CD4-positive, alpha-beta T cell (primary cell): ENCODE data around the gene TXNDC2. TPM values are rescaled to one million over a fixed set of nuclear protein-coding genes. Genes with fewer than 3 reads are reported as not detected.

Source experiments
- ATAC-seq: fragments of 200-7000 bp; cut with Tn5 transposase; one replicate; pipeline ENCODE4 v1.10.0; 2022; ENCODE audit warnings: mild to moderate bottlenecking; ENCODE audit not compliant: poor library complexity
- CTCF ChIA-PET: fragments of 350-600 bp; sonication (Branson Sonifier 250); formaldehyde crosslinking; loops from one replicate; lab custom pipeline; 2021; ENCODE audit warnings: antibody characterized with exemption, inconsistent platforms; lab: Charles Lee
- POLR2A ChIA-PET: fragments of 350-600 bp; sonication (Branson Sonifier 250); formaldehyde crosslinking; loops from one replicate; lab custom pipeline; 2021; ENCODE audit warnings: antibody characterized with exemption, inconsistent platforms; lab: Charles Lee
- DNase-seq, 14 experiments: peaks; one replicate each; pipeline ENCODE4 v3.0.0-alpha.2; 2013 to 2020; ENCODE audit warnings: mixed read lengths in 2 of 14
- H3K27ac ChIP-seq, 2 donors: one replicate each; pipeline versions ENCODE4 v1.5.1 to v1.7.0; 2013; ENCODE audit warnings: low read length in 2 of 2, low read depth in 1 of 2, mild to moderate bottlenecking in 1 of 2
- H3K27me3 ChIP-seq, 2 experiments: 1 replicate in 1 of 2; 2 replicates in 1 of 2; pipeline versions ENCODE4 v1.6.1 to v1.7.0; 2013; ENCODE audit warnings: low read length in 2 of 2, control low read depth in 1 of 2, mild to moderate bottlenecking in 1 of 2, moderate library complexity in 1 of 2; ENCODE audit not compliant: insufficient read depth in 2 of 2, control insufficient read depth in 1 of 2
- H3K36me3 ChIP-seq: one replicate; pipeline ENCODE4 v1.6.1; 2013; ENCODE audit warnings: low read length, control low read depth; ENCODE audit not compliant: insufficient read depth
- H3K4me1 ChIP-seq: one replicate; pipeline ENCODE4 v1.6.1; 2013; ENCODE audit warnings: low read length, control low read depth; ENCODE audit not compliant: insufficient read depth
- H3K4me3 ChIP-seq: one replicate; pipeline ENCODE4 v1.5.1; 2013; ENCODE audit warnings: mild to moderate bottlenecking, low read length, moderate library complexity
- H3K9me3 ChIP-seq, 2 experiments: 1 replicate in 1 of 2; 2 replicates in 1 of 2; pipeline versions ENCODE4 v1.6.1 to v1.7.0; 2013; ENCODE audit warnings: low read length in 2 of 2, mild to moderate bottlenecking in 2 of 2, control low read depth in 1 of 2, moderate library complexity in 1 of 2; ENCODE audit not compliant: control insufficient read depth in 1 of 2, insufficient read depth in 1 of 2
- H3K27ac Mint-ChIP-seq: one replicate; pipeline ENCODE4 v1.8.0; 2020; ENCODE audit warnings: mixed read lengths
- H3K27me3 Mint-ChIP-seq: one replicate; pipeline ENCODE4 v1.8.0; 2021; ENCODE audit warnings: mixed read lengths
- H3K36me3 Mint-ChIP-seq: one replicate; pipeline ENCODE4 v1.8.0; 2021; ENCODE audit warnings: low read depth, mixed read lengths
- H3K4me1 Mint-ChIP-seq: one replicate; pipeline ENCODE4 v1.8.0; 2021; ENCODE audit warnings: low read depth, mixed read lengths
- H3K4me3 Mint-ChIP-seq: one replicate; pipeline ENCODE4 v1.8.0; 2020; ENCODE audit warnings: mild to moderate bottlenecking, mixed read lengths
- H3K9me3 Mint-ChIP-seq: one replicate; pipeline ENCODE4 v1.8.0; 2020; ENCODE audit warnings: mixed read lengths
- CTCF ChIP-seq: fragments of 200-600 bp; IDR thresholded peaks from one replicate; pipeline ENCODE4 v1.8.0; 2022; ENCODE audit warnings: antibody characterized with exemption, mild to moderate bottlenecking
- intact Hi-C, 2 experiments: fragments of 100-400 bp; cut with DNase I in 1 of 2; cut with micrococcal nuclease in 1 of 2; formaldehyde crosslinking; loops; one replicate each; pipeline versions ENCODE4 v1.15.1 to v1.9.0; 2023 to 2025; cut with DNase I, micrococcal nuclease
- total RNA-seq, 174 experiments: library from RNA in 2 of 174; stranded (reverse) in 2 of 174; gene quantifications; one replicate each; pipeline ENCODE4 v1.2.3 and lab custom pipeline; 2021 to 2026

TXNDC2 gene
- total RNA-seq, 2 experiments from 2014 or later = not detected

GRCh38 chr18:9886005-9886348 lies 204 bp downstream of the TXNDC2 start:
- no peak for DNase-seq
- Mint-ChIP-seq H3K27me3 (no peaks in the 10 kb centered on the region), H3K36me3 (no peaks in the 10 kb centered on the region)

GRCh38 chr18:9887992-9888391 lies 2.2 kb downstream of the TXNDC2 start:
- ChIA-PET POLR2A (no interaction called here), CTCF (no interaction called here)
- Mint-ChIP-seq H3K4me1 (no peaks in the 10 kb centered on the region), H3K36me3 (no peaks in the 10 kb centered on the region), H3K27me3 (no peaks in the 10 kb centered on the region), H3K4me3 (no peak overlapping the region), H3K27ac (no peak overlapping the region), H3K9me3 (no peaks in the 10 kb centered on the region)
- Histone ChIP-seq H3K27ac (no peak overlapping the region), H3K4me1 (no peaks in the 10 kb centered on the region), H3K27me3 (no peaks in the 10 kb centered on the region), H3K36me3 (no peaks in the 10 kb centered on the region), H3K9me3 (no peaks in the 10 kb centered on the region), H3K4me3 (no peak overlapping the region)
- ATAC-seq = no peak
- no peak for DNase-seq
- no peak for TF ChIP-seq CTCF
- intact Hi-C loops = no loop called here

More at GRCh38 chr18:9886005-9886348, 204 bp downstream of the TXNDC2 start:
- Histone ChIP-seq H3K4me1 (no peaks in the 10 kb centered on the region), H3K27ac (no peak overlapping the region), H3K36me3 (no peaks in the 10 kb centered on the region), H3K4me3 (no peak overlapping the region), H3K9me3 (no peaks in the 10 kb centered on the region), H3K27me3 (no peaks in the 10 kb centered on the region)
- Mint-ChIP-seq H3K27ac (no peak overlapping the region), H3K4me3 (no peak overlapping the region), H3K4me1 (no peaks in the 10 kb centered on the region), H3K9me3 (no peaks in the 10 kb centered on the region)
- no peak for ATAC-seq
- intact Hi-C loops = no loop called here
- TF ChIP-seq CTCF = no peak
- CTCF ChIA-PET = no interaction called here
- POLR2A ChIA-PET = no interaction called here

- ChIA-PET CTCF (no interaction called here), POLR2A (no interaction called here)
- H3K27ac ChIP-seq = no peak overlapping the region
- no peak overlapping the region for H3K4me3 Mint-ChIP-seq
- H3K27me3 ChIP-seq = no peaks in the 10 kb centered on the region
- DNase-seq = no peak
- no peak overlapping the region for H3K27ac Mint-ChIP-seq
- H3K27me3 Mint-ChIP-seq = no peaks in the 10 kb centered on the region
- intact Hi-C loops = no loop called here
- H3K4me1 ChIP-seq = no peaks in the 10 kb centered on the region
- H3K4me3 ChIP-seq = no peak overlapping the region
- no peak for TF ChIP-seq CTCF
- no peaks in the 10 kb centered on the region for H3K36me3 ChIP-seq
- no peaks in the 10 kb centered on the region for H3K9me3 Mint-ChIP-seq
- no peaks in the 10 kb centered on the region for H3K4me1 Mint-ChIP-seq
- H3K36me3 Mint-ChIP-seq = no peaks in the 10 kb centered on the region
- no peaks in the 10 kb centered on the region for H3K9me3 ChIP-seq
- no peak for ATAC-seq
Observed at GRCh38 chr18:9890196-9890595, 4.4 kb downstream of the TXNDC2 start.
